HG03039 (cell line): ENCODE measurements around the gene AGRN.
"Not testable (repeated sequence)": the region's sequence is repeated elsewhere in the genome, so short reads cannot be mapped to it uniquely, and the experiment has no call there.

Source experiments
- ATAC-seq: cut with Tn5 transposase; IDR thresholded peaks from one replicate; pipeline ENCODE4 v1.9.1; 2021; ENCODE audit warnings: mild to moderate bottlenecking, moderate library complexity; ENCODE audit not compliant: unreplicated experiment

The AGRN gene

DNA sequence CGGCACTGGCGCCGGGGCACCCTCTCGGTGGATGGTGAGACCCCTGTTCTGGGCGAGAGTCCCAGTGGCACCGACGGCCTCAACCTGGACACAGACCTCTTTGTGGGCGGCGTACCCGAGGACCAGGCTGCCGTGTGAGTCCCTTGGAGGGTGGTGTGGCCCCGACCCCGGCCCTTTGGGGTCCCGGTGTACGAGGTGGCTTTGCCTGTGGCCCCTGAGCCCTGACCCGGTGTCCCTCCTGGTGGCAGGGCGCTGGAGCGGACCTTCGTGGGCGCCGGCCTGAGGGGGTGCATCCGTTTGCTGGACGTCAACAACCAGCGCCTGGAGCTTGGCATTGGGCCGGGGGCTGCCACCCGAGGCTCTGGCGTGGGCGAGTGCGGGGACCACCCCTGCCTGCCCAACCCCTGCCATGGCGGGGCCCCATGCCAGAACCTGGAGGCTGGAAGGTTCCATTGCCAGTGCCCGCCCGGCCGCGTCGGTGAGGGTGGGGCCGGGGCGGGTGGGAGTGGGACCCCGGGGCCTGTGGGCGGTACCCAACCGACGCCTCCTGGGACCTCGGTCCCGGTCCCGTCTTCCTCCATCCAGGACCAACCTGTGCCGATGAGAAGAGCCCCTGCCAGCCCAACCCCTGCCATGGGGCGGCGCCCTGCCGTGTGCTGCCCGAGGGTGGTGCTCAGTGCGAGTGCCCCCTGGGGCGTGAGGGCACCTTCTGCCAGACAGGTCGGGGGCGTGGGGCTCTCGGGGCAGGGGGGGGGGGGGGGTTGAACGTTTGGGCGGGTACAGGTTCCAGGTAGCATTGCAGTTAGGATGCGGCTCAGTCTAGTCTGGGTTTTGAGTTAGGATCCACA is 29.6 kb downstream of the AGRN start:
- ATAC-seq: no peak

DNA sequence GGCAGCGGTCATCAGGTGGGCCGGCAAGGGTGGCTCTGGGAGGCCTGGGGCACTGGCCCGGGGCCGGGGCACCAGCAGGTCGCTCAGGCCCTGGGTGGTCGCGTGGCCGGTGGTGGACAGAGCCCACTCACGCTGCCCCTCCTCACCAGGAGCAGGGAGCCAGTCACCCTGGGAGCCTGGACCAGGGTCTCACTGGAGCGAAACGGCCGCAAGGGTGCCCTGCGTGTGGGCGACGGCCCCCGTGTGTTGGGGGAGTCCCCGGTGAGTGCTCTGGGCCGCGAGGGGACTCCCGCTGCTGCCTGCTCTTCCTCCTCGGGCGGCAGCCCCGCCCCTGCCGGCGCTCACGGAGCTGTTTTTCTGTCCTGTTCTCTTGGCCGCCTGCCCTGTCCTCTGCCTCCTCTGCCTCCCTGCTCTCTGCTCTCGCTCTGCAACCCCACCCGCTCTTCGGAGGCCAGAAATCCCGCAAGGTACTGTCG is 30.7 kb downstream of the AGRN start:
- ATAC-seq: no peak

DNA sequence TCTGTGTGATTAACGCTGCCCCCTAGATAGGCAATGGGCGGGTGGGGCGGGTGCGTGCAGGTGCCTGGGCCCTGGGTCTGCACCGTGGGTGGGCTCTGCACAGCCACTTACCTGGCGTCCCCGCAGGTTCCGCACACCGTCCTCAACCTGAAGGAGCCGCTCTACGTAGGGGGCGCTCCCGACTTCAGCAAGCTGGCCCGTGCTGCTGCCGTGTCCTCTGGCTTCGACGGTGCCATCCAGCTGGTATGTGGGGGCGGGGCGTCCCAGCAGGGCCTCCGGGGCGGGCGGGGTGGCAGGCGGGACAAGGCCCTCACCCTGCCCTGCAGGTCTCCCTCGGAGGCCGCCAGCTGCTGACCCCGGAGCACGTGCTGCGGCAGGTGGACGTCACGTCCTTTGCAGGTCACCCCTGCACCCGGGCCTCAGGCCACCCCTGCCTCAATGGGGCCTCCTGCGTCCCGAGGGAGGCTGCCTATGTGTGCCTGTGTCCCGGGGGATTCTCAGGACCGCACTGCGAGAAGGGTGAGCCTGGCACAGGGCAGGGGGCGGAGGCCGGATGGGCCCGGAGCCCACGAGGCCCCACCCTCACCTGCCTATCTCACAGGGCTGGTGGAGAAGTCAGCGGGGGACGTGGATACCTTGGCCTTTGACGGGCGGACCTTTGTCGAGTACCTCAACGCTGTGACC is 31.3 kb downstream of the AGRN start:
- ATAC-seq: no peak

DNA sequence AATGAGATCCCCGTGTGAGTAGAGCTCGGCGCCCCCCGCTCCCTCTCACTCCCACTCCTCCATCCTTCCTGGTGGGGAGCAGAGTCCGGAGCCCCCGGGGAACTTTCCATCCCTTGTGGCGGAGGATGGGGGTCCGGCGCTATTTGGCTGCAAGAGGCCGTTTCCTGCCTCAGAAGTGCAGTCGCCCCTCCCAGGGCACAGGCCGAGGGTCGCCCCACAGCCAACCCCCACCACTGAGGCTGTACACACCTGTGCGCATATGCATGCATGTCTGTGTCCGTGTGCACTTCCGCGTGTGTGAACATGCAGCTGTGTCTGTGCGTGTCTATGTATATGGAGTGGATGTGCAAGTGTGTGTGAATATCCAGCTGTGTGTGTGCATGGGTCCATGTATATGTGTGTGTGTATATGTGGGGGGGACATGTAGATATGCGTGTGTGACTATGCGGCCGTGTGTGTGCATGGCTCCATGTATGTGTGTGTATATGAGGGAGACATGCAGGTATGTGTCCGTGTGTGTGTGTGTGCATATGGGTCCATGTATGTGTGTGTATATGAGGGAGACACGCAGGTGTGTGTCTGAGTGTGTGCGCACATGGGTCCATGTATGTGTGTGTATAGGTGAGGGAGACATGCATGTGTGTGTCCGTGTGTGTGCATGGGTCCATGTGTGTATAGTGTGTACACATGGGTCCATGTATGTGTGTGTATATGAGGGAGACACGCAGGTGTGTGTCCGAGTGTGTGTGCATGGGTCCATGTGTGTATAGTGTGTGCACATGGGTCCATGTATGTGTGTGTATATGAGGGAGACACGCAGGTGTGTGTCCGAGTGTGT is 32.3 kb downstream of the AGRN start:
- no peak for ATAC-seq

DNA sequence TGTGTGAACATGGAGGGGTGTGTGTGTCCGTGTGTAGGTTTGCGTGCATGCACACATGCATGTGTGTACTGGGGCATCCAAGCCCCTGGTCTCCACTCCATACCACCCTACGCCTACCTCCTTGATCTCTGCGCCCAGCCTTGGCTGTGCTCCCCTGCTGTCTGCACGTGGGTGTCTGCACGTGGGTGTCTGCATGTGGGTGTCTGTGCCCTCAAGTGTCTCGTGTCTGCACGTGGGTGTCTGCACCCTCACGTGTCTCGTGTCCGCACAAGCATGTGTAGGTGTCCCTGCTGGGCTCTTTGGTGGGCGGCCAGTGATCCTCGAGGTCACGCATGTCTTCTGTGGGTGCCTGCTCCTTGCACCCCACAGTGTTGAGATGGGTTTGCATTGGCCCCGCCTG is 33.1 kb downstream of the AGRN start:
- ATAC-seq: no peak

DNA sequence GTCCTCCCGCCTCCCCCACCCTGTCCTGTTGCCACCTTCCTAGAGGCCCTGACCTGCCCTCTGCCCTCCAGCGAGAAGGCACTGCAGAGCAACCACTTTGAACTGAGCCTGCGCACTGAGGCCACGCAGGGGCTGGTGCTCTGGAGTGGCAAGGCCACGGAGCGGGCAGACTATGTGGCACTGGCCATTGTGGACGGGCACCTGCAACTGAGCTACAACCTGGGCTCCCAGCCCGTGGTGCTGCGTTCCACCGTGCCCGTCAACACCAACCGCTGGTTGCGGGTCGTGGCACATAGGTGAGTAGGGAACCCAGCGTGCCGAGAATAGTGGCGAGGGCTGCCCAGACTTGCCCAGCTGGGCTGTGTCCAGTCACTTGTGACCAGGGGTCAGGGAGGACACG is 33.8 kb downstream of the AGRN start:
- ATAC-seq: no peak

DNA sequence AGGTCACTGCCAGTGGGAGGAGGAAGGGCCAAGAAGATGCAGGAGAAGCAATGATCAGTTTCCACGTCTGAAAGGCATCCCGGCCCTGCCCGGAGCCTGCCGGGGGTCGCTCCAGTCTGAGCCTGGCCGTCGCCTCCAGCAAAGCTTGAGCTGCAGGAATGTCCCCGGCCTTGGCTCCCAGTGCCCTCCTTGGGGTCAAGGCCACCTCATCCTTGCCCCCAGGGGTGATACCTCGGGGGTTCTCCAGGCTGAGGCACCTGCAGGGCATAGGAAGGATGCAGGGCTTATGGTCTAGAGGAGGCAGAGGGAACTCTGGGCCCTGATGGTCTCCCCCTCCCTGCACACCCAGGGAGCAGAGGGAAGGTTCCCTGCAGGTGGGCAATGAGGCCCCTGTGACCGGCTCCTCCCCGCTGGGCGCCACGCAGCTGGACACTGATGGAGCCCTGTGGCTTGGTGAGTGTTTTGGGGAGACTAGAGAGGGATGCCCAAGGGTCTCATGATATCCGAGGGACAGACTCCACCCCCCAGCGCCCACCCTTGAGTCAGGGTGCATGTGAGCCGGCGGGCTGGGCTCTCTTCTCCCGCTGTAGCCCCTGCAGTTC is 34.3 kb downstream of the AGRN start:
- no peak for ATAC-seq

DNA sequence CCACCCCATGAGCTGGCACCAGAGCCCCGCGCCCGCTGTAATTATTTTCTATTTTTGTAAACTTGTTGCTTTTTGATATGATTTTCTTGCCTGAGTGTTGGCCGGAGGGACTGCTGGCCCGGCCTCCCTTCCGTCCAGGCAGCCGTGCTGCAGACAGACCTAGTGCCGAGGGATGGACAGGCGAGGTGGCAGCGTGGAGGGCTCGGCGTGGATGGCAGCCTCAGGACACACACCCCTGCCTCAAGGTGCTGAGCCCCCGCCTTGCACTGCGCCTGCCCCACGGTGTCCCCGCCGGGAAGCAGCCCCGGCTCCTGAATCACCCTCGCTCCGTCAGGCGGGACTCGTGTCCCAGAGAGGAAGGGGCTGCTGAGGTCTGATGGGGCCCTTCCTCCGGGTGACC is 35.1 kb downstream of the AGRN start:
- ATAC-seq: no peak

DNA sequence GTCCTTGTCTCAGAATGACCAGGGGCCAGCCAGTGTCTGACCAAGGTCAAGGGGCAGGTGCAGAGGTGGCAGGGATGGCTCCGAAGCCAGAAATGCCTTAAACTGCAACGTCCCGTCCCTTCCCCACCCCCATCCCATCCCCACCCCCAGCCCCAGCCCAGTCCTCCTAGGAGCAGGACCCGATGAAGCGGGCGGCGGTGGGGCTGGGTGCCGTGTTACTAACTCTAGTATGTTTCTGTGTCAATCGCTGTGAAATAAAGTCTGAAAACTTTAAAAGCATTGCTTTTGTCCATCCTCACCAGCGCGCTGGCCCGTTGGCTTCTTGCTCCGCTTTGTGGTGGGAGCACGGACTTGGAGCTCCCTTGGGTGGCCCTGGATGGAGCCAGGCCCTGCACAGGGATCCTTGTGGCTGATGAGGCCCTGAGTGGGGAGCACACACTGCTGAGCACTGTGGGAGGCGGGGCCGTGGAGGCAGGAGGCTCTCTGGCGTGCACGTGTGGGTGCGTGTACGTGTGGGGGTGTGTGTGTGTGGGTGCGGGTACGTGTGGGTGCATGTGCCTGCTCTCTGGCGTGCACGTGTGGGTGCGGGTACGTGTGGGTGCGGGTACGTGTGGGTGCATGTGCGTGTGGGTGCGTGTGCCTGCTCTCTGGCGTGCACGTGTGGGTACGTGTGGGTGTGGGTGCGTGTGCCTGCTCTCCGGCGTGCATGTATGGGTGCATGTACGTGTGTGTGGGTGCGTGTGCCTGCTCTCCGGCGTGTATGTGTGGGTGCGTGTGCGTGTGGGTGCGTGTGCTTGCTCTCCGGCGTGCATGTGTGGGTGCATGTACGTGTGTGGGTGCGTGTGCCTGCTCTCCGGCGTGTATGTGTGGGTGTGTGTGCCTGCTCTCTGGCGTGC is 36.2 kb downstream of the AGRN start:
- ATAC-seq: no peak

DNA sequence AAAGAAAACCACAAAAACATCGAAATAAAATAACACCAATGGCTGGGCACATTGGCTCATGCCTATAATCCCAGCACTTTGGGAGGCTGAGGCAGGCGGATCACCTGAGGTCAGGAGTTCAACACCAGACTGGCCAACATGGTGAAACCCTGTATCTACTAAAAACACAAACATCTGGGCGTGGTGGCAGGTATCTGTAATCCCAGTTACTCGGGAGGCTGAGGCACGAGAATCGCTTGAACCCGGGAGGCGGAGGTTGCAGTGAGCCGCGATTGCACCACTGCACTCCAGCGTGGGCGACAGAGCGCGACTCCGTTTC is 37.8 kb downstream of the AGRN start:
- not testable (repeated sequence) for ATAC-seq

DNA sequence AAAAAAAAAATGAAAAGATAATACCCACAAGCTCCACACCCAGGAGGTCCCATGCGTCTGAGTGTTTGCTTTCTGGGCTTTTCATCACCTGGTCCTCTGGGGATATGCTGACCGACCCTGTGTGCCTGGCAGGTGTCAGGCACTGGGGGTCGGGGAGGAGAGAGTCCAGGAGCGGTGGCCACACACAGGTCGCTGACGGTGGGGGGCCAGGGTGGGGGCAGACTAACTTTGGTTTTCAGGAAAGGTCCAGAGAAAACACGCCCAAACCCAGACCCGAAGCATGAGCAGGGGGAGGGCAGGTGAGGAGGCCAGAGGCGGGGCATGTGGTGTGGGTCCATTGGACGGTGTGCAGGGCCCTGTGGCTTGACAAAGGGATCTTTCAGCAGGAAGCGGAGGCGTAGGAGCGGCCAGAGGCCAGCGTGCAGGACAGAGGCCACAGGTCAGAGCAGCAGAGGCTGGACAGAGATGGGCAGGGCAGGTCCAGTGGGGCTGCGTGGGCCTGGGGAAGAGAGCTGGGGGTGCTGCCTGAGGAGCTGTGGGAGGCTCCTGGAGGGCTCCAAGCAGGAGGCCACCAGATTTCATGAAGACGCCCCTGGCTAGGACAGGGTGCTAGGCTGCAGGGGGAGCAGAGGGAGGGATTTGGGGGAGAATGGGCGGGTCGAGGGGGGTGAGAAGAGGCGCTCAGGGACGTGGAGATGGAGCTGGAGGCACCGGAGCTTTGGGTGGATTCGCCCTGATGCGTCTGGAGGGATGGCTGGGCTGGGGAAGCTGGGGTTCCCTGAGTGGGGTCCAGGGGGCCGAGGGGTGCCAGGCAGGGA is 38.4 kb downstream of the AGRN start:
- ATAC-seq: no peak

DNA sequence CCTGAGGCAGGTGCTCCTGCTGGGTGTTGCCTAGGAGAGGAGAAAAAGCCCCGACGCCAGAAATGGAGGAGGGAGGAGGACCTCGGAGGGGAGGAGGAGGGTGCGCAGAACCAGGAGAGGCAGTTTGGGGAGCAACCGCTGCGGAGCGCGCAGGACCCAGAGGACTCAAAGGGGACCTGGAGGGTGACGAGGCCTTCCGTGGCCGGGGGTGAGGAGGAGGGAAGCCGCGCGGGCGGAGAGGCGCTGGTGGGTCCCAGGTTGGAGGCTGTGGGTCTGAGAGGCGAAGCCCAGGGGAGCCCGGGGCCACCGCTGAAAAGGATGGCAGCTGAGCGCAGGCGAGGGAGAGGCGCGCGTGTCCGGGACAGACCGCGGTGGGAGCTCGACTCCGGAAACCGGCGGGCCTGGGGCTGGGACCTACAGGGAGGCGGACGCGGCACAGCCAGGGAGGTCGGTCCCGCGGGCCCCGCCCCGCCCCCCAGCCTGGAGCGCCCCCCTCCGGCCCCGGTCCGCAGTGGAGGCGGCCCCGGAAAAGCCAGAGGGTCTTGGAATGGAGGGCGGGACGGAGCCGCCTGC is 39.1 kb downstream of the AGRN start:
- peak; percentile 18 for ATAC-seq

DNA sequence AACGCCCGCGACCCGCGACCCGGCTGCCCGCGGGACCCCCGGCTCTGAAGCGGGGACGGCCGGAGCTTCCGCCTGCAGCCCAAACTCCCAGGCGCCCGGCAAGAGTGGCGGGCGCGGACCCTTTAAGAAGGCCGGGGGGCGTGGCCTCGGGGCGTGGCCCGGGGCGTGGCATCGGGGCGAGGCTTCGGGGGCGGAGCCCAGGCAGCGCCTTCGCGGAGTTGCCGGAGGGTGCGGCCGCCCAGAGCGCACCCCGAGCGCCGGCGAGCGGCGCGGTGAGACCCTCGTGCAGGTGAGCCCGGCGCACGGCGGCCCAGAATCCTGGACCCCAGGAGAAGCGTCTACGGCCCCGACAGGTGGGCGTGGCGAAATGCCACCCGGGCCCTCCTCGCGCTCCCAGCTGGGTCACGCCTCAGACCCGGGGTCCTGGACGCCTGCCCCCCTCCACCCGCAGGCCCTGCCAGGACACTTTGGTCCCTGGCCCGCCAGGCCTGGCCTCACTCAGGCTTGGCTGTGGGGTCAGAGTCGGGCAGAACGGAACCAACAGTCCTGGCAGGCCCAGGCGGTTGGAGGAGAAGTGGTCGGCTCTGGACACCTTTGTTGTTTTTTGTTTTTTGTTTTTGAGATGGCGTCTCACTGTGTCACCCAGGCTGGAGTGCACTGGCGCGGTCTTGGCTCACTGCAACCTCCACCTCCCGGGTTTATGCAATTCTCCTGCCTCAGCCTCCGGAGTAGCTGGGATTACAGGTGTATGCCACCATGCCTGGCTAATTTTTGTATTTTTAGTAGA is 39.8 kb downstream of the AGRN start:
- ATAC-seq: peak; percentile 40

DNA sequence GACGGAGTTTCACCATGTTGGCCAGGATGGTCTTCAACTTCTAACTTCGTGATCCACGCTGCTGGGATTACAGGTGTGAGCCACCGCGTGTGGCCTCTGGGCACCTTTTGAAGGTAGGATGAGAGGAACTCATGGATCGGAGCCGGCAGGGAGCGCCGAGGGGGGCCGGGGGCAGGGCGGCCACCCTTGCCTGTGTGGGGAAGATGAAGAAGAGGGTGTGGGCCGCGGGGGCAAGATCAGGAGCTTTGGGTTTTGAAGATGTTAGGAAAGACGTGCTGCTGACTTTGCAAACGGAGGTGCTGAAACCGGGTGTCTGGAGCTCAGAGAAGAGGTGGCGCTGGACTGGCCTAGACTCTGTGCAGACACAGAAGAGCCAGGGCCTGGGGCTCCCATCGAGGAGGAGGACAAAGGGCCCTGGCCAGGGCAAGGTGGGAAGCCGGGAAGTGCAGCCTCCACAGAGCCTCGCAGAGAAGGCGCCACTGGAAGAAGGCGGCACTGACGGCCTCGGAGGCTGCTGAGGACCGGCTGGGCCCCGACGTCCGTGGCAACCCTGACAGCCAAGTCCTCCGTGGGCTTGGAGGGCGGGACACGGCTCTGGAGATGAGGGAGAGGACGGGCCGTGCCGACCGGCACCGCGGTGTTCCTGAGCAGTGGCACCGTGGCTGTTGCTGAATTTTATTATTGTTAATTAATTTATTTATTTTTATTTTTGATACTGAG is 40.5 kb downstream of the AGRN start:
- no peak for ATAC-seq

DNA sequence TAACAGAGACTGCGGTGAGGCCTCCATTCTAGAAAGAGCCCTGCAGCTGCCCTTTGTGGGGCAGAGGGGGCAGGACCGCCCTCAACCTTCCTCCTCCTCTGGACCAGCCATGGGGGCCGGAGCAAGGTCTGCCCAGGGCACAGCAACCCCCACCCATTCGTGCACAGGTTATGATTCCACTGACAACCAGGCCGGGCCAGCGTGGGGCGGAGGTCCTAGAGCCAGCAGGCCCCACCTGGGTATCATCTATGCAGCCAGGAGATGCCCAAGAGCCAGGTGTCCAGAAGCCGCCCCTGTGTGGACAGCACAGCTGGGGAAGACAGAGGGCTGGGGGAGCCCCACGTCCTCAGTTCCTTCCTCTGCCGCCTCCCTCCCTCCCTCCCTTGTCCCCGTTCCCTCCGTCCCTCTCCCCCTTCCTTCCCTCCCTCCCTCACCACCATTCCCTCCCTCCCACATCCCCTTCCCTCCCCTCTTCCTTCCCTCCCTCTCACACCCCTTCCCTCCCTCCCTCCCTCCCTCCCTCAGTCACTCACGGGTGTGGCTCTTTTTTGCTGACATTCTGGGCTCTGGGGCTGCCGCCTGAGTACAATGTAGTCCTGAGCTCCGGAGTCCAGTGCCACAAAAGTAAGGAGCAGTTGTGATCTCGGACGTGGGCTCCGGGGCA is 41.9 kb downstream of the AGRN start:
- no peak for ATAC-seq

DNA sequence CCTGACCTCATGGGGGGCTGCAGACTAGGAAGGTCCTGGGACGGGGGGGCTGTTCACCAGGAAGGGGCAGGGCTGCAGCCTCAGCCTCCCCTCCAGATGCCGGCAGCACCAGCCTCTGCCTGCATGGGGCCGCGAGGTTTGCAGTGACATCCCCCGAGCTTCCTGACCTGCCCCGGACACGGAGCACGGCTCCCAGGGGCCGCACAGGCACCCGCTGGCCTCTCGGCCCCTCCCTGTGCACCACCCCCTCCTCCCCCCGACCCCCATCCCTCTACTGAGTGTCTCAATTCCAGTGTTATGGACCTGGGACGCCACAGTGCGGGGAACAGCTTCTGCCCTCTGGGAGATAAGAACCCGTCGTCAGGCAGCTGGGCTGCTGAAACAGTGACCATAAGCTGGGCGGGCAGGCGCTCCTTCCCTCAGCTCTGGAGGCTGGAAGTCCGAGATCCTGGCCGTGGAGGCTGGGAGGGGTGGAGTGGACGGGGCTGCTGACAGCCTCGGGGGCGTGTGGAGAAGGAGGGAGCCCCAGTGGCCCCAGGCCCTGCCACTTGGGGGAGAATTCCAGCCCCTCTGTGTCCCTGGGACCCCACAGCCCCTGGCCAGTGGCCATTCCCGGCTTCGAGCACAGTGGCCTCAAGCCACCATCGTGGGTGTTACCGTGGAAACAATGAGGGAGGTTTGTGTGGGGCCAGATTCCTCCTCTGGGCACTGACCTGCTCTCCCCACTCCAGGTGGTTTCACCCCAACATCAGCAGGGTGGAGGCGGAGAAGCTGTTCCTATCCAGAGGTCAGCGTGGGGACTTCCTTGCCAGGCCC is 42.6 kb downstream of the AGRN start:
- ATAC-seq: no peak
